ENCODE data around the gene NBAS. TPM values are rescaled to one million over a fixed set of nuclear protein-coding genes. Genes with fewer than 3 reads are reported as not detected.

The NBAS gene
- total RNA-seq, 2 experiments from 2014 or later = 24.4 to 28.8 TPM

DNA sequence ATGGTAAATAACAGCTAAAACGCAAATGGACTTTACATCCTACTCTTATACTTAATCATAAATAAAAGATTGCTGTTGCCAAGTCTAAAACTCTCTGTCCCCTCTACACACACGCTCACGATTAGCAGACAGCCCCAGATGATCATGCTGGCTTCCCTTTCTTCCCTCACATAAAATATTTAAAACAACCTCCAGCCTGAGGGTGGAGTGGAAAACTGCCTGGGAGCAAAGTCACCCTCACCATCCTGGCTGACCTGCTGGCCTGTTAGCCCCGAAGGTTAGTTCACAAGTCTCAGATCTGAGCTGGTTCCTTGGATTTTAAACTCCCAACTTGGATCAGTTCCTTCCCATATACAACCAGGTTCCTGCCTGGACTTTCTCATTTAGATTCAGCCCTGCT, 288.2 kb downstream of the NBAS start:
- ChIA-PET CTCF (ENCODE audit: unreplicated experiment) (no interaction called here), POLR2A (interaction anchor here (1.6 kb wide), 1 partner anchor 10 kb away, joined by 5 read pairs; no protein-coding TSS in a partner anchor)
- H3K9me2 ChIP-seq (ENCODE audit: insufficient read depth, low read length) = no peaks in the 10 kb centered on the region
- H3K4me1 ChIP-seq (ENCODE audit: insufficient read depth, low read length, poor library complexity, severe bottlenecking) = no peaks in the 10 kb centered on the region
- H3K79me2 ChIP-seq (ENCODE audit: insufficient read depth, low read depth, low read length) = no peaks in the 10 kb centered on the region
- intact Hi-C loops (cut with micrococcal nuclease; ENCODE audit: unreplicated experiment) = no loop called here
- no peak for DNase-seq (ENCODE audit: low spot score)
- no peak overlapping the region for H3K27ac ChIP-seq (ENCODE audit: low read depth, low read length, poor library complexity, severe bottlenecking)
- no peaks in the 10 kb centered on the region for H4K20me1 ChIP-seq (ENCODE audit: insufficient read depth, low read length)
- no peak overlapping the region for H2AFZ ChIP-seq (ENCODE audit: low read length)
- TF ChIP-seq, protein P1, sequence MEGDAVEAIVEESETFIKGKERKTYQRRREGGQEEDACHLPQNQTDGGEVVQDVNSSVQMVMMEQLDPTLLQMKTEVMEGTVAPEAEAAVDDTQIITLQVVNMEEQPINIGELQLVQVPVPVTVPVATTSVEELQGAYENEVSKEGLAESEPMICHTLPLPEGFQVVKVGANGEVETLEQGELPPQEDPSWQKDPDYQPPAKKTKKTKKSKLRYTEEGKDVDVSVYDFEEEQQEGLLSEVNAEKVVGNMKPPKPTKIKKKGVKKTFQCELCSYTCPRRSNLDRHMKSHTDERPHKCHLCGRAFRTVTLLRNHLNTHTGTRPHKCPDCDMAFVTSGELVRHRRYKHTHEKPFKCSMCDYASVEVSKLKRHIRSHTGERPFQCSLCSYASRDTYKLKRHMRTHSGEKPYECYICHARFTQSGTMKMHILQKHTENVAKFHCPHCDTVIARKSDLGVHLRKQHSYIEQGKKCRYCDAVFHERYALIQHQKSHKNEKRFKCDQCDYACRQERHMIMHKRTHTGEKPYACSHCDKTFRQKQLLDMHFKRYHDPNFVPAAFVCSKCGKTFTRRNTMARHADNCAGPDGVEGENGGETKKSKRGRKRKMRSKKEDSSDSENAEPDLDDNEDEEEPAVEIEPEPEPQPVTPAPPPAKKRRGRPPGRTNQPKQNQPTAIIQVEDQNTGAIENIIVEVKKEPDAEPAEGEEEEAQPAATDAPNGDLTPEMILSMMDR (conservative IDR thresholded peaks at IDR 0.05; ENCODE audit: low read length) = no peak
- TF ChIP-seq EZH2phosphoT487 (IDR thresholded peaks at IDR 0.05; ENCODE audit: borderline replicate concordance, low read depth, low read length) = no peak
- H3K36me3 ChIP-seq (ENCODE audit: insufficient read depth, low read length) = 0 out of 2 replicates have a peak, but pooled peaks cover 7% of the 10 kb centered on the region
- H3K4me3 ChIP-seq (ENCODE audit: low read depth, low read length, poor library complexity, severe bottlenecking) = no peak overlapping the region
- no peak overlapping the region for H3K4me2 ChIP-seq (ENCODE audit: low read length)
- no peaks in the 10 kb centered on the region for H3K9me3 ChIP-seq (ENCODE audit: low read length)
- BruUV-seq (replicated peaks) = no TSS peak

DNA sequence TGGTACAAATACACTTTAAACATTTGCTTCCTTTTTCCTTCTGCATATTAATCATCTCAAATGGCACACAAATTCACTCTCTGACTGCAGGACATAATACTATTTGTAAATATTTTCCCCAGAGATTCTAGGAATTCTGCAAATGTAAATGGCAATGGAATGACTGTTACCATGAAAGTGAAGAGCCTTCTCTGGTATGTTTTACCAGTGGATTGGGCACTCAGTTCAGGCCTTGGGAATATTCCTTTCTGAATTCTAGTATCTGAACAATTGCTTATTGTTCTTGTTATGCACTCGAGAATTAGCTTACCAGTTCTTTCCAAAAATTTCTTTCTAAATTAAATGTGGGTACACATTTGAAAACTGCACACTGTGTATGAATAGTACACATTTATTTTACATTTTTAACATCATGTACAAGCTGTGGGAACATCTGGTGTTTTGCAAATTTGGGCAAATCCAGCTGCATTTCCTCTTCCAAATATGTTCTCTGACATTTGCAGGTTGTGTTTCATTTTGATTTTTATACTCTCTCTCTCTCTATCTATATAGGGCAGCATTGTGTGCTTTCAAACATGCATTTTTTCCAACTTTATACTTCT, 289.1 kb downstream of the NBAS start:
- POLR2A ChIA-PET = interaction anchor here (0.6 to 1.6 kb wide), 2 partner anchors 9 to 57 kb away, joined by 3 to 5 read pairs; no protein-coding TSS in a partner anchor
- CTCF ChIA-PET (ENCODE audit: unreplicated experiment) = no interaction called here
- H3K4me2 ChIP-seq (ENCODE audit: low read length) = no peak overlapping the region

DNA sequence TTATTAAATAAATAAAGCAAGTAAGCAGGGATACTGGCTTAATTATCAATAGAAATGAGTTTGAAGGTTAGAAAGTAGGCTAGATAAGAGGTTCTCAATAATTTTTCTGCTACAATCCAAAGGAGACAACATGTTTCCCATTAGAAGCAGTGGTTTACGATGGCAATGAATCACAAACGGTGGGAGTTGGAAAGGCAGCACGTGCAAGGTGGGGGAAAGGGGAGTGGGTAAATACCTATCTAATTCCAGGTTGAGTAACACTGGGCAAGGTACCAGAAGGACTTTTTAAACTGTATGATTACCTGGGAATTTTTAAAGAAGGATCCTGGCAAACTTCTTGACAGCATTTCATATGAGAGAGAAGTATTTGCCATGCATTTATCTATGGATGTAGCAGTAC, 289.9 kb downstream of the NBAS start:
- ChIA-PET CTCF (ENCODE audit: unreplicated experiment) (no interaction called here), POLR2A (no interaction called here)
- H3K4me3 ChIP-seq (ENCODE audit: low read depth, low read length, poor library complexity, severe bottlenecking) = no peak overlapping the region
- no peak overlapping the region for H3K4me2 ChIP-seq (ENCODE audit: low read length)
- H4K20me1 ChIP-seq (ENCODE audit: insufficient read depth, low read length) = no peaks in the 10 kb centered on the region
- no peaks in the 10 kb centered on the region for H3K9me2 ChIP-seq (ENCODE audit: insufficient read depth, low read length)
- BruUV-seq (replicated peaks) = no TSS peak
- H3K27ac ChIP-seq (ENCODE audit: low read depth, low read length, poor library complexity, severe bottlenecking) = no peak overlapping the region
- intact Hi-C loops (cut with micrococcal nuclease; ENCODE audit: unreplicated experiment) = no loop called here
- DNase-seq (ENCODE audit: low spot score) = no peak
- H2AFZ ChIP-seq (ENCODE audit: low read length) = no peak overlapping the region
- H3K79me2 ChIP-seq (ENCODE audit: insufficient read depth, low read depth, low read length) = no peaks in the 10 kb centered on the region
- H3K36me3 ChIP-seq (ENCODE audit: insufficient read depth, low read length) = 0 out of 2 replicates have a peak, but pooled peaks cover 7% of the 10 kb centered on the region
- H3K4me1 ChIP-seq (ENCODE audit: insufficient read depth, low read length, poor library complexity, severe bottlenecking) = no peaks in the 10 kb centered on the region
- H3K9me3 ChIP-seq (ENCODE audit: low read length) = no peaks in the 10 kb centered on the region
- TF ChIP-seq, protein P1 (conservative IDR thresholded peaks at IDR 0.05; ENCODE audit: low read length) = no peak

More for the DNA sequence above, 289.1 kb downstream of the NBAS start:
- Histone ChIP-seq H3K36me3 (ENCODE audit: insufficient read depth, low read length) (0 out of 2 replicates have a peak, but pooled peaks cover 7% of the 10 kb centered on the region), H3K9me2 (ENCODE audit: insufficient read depth, low read length) (no peaks in the 10 kb centered on the region), H3K79me2 (ENCODE audit: insufficient read depth, low read depth, low read length) (no peaks in the 10 kb centered on the region), H3K27ac (ENCODE audit: low read depth, low read length, poor library complexity, severe bottlenecking) (no peak overlapping the region), H2AFZ (ENCODE audit: low read length) (no peak overlapping the region), H4K20me1 (ENCODE audit: insufficient read depth, low read length) (no peaks in the 10 kb centered on the region), H3K4me1 (ENCODE audit: insufficient read depth, low read length, poor library complexity, severe bottlenecking) (no peaks in the 10 kb centered on the region), H3K9me3 (ENCODE audit: low read length) (no peaks in the 10 kb centered on the region), H3K4me3 (ENCODE audit: low read depth, low read length, poor library complexity, severe bottlenecking) (no peak overlapping the region)
- BruUV-seq (replicated peaks) = no TSS peak
- intact Hi-C loops (cut with micrococcal nuclease; ENCODE audit: unreplicated experiment) = no loop called here
- no peak for DNase-seq (ENCODE audit: low spot score)
- TF ChIP-seq EZH2phosphoT487 (IDR thresholded peaks at IDR 0.05; ENCODE audit: borderline replicate concordance, low read depth, low read length) = no peak
- TF ChIP-seq, protein P1 (conservative IDR thresholded peaks at IDR 0.05; ENCODE audit: low read length) = no peak

All from OCI-LY7 (cell line).